ENCODE measurements around the gene HES1.

HES1 gene

DNA sequence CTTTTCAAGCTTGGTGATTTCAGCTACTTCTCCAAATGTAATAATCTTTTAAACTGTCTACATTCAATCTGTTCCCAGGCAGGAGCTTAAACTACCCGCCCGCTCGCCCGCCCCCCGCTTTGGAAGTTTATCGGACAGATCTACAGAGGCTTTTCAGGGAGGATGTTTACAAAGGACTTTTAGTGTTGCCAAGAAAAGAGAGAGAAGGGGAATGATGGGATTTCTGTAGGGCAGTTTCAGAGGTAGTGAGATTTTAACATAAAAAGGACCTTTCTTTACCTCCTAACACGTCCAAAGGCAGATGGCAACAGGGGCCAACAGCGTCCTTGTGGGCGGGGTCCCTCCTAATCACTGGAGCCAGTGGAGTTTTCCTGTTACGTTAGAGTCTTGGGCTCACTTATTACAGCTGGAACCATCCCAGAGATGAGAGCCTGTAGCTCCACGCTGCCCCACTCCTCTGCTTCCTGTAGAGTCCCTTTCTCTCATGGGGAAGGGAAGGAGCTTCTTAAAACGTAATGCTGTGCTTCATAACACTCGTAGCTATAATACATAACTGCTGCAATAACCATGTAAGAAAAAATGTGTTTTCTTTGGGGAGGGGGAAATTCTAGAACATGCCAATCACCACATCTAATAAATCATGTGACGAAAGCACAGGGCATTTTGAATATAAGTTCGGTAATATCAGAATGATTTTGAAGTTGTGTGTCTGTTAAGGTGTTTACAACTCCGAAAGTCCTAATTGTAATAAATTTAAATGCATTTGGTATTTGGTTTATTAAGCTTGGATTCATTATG, 30.9 kb downstream of the HES1 start:
- no peak for DNase-seq (ENCODE audit: low read depth, low spot score)

- no peak for DNase-seq (ENCODE audit: low read depth, low spot score)
Measured at GRCh38 chr3:194167480-194168282, 31.7 kb downstream of the HES1 start.

DNA sequence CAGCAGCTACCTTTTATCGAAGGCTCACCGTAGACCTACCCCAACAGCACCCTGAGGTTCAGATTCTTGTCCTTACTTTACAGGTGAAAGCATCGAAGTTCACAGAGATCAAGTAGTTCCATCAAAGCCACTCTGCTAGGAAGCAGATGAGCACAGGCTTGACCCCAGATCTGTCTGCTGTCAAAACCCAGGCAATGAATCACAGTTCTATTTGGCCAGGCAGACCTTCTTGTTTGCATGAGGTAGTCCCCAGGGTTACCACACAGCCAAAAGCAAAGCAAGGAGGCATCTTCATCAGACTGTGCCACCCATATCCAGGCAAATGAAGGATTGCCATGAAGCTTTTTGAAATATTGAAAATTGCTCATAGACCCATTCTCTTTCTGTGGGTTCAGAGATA, 33.0 kb downstream of the HES1 start:
- DNase-seq (ENCODE audit: low read depth, low spot score), result no peak

- no peak for DNase-seq (ENCODE audit: low read depth, low spot score)
Measured at GRCh38 chr3:194169595-194169994, 33.6 kb downstream of the HES1 start.

GRCh38 chr3:194170793-194171192, 34.8 kb downstream of the HES1 start:
- DNase-seq (ENCODE audit: low read depth, low spot score), result no peak

- no peak for DNase-seq (ENCODE audit: low read depth, low spot score)
Measured at GRCh38 chr3:194174406-194174805, 38.5 kb downstream of the HES1 start.

DNA sequence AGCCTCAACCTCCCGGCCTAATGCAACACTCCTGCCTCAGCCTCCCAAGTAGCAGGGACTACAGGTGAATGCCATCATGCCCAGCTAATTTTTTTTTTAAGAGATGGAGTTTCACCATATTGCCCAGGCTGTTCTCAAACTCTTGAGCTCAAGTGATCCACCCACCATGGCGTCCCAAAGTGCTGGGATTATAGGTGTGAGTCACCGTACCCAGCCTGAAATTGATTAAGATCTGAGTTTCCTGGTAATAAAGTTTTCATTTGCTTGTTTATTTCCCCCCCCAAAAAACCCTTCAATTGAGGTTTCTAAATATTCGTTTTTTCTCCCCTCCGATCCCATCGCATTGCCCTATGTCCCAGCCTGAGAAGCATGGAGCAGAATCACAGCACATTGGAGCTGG, 39.0 kb downstream of the HES1 start:
- no peak for DNase-seq (ENCODE audit: low read depth, low spot score)

DNA sequence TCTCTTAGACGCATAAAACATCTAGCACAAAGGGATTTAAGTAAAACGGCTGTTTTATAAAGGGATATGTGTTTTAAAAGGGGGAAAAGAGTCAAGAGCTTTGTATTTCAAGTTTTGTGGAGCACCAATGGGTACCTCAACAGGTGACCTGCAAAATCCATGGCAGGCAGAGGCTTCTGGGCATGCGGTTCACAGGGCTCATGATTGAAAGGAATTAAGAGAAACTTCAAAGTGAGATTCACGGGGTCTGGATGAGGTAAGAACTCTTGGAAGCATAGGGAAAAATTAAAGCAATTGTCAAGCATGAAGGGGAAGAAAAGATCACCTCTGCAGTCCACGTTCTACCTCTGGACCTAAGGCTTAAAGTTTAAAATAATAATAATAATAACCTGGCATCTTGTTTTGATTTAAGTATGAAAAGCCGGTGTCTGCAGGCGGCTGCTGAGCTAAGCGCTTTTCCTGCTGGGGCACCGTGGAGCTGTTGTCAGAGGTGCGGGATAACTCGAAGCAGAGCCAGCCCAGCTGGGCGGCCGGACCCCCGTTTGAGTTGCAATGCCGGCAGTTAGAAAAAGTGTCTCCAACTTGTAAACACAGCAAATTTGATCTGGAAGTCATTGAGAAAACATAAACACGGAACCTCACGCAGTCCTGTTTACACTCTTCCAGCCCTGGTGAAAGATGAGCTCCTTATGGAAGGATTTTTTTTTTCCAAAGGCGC, 40.5 kb downstream of the HES1 start:
- no peak for DNase-seq (ENCODE audit: low read depth, low spot score)

DNA sequence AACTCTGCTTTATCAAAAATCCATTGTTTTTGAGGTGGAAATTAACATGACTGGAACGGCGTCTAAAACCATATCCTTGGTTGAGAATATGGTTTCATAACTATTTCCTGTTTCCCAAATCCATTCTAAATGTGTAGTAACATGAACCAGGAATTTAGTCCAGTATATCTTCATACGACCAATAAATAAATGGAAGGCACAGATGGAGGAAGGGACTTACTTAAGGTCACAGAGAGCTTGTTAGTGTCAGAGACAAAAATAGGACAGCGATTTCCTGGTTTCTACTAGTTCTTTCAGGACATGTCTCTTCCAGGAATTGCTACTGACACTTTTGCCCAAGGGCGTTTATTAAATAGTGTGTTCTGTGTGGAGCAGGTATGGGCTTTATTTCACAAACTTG, 41.2 kb downstream of the HES1 start:
- DNase-seq (ENCODE audit: low read depth, low spot score), result no peak

DNA sequence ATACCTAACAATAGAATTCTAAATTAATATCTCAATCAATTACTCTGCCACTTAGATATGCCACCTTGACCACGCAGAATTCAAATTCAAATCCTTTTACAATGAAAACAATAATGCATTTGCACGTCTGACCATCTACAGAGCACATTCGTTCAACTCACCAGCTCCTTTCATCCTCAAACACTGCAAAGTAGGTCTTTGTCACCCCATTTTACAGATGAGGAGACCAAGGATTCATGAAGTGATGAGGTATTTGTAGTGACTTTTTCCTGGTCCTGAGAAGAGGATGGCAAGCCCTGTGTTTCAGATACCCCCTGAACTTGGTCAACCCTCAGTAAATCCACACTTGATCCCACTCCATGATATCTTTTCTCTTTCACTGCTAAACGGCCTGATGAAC, 42.2 kb downstream of the HES1 start:
- no peak for DNase-seq (ENCODE audit: low read depth, low spot score)

GRCh38 chr3:194178669-194179068, 42.7 kb downstream of the HES1 start:
- no peak for DNase-seq (ENCODE audit: low read depth, low spot score)

GRCh38 chr3:194180570-194180969, 44.6 kb downstream of the HES1 start:
- no peak for DNase-seq (ENCODE audit: low read depth, low spot score)

GRCh38 chr3:194181612-194182529, 45.9 kb downstream of the HES1 start:
- DNase-seq (ENCODE audit: low read depth, low spot score), result no peak

DNA sequence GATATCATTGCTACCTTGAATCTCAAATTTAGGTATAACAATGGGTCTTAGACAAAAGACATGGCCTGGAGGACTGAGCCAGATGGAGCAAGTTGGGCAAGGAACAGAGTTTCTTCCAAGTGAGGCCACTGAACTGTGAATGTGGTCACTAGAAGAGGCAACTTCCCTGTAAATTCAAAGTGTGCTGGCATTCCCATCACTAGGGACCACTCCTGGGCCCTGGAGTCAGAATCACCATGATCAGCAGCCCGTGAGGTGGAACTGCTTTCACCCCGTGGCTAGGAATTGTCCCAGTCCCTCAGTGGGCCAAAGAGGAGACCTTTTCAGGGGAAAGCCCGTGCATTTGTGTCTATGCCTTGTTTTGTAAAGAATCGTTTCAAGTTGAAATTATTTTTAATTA, 47.3 kb downstream of the HES1 start:
- DNase-seq (ENCODE audit: low read depth, low spot score), result no peak

GRCh38 chr3:194184265-194184751, 48.4 kb downstream of the HES1 start:
- DNase-seq (ENCODE audit: low read depth, low spot score), result no peak

DNA sequence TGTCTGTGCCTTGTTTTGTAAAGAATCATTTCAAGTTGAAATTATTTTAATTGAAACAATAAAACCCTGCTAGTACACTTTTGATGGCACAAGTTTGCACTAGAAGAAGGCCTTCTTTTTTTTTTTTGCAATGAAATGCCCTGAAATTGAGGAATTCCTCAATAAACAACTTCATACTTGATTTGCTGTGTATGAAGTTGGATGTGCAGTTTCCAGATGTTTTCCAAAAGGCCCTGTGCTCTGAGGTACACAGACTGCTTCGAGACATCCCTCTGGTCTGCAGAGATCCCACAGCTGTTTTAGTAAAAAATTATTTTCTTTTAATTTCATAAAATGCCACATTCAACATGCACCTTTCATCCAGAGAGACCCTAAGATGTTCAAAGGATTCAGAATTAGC, 48.9 kb downstream of the HES1 start:
- DNase-seq (ENCODE audit: low read depth, low spot score), result no peak

DNA sequence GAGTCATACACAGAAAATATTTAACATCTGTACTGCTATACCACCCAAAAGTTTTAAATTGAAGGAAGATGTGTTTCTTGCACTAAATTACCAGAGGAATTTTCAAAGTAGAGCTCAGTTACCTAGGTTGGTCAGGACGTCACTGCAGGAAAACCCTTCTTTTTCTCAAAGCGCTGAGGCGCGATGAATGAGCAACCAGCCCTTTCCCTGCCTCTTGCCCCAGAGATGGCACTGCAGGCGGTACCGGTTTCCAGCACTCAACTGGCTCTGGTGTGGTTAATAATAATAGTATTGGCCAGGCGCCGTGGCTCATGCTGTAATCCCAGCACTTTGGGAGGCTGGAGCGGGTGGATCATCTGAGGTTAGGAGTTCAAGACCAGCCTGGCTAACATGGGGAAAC, 49.3 kb downstream of the HES1 start:
- DNase-seq (ENCODE audit: low read depth, low spot score), result no peak

- DNase-seq (ENCODE audit: low read depth, low spot score), result no peak
Measured at GRCh38 chr3:194187233-194187944, 51.4 kb downstream of the HES1 start.
